ENCODE results near the gene GPR83.
"Not testable (repeated sequence)": the region's sequence is repeated elsewhere in the genome, so short reads cannot be mapped to it uniquely, and the experiment has no call there.

GPR83 gene

GRCh38 chr11:94379613-94380012, 21.6 kb downstream of the GPR83 start:
- WGBS: 87% methylated on average over 5 of the region's 5 CpGs
- Histone ChIP-seq H3K79me1 (replicated peaks; ENCODE audit: low read length, poor library complexity, severe bottlenecking) (no peaks in the 10 kb centered on the region), H2BK120ac (ENCODE audit: low read depth, low read length) (no peak overlapping the region), H3K4me2 (ENCODE audit: low read length, poor library complexity, severe bottlenecking) (no peak overlapping the region), H2AFZ (ENCODE audit: low read depth, low read length) (no peak overlapping the region), H4K8ac (ENCODE audit: low read length) (no peak overlapping the region), H3K4ac (ENCODE audit: low read depth in 1 of 2, low read length in 2 of 2) (no peak overlapping the region), H3K9ac (ENCODE audit: low read length) (no peak overlapping the region), H3K18ac (ENCODE audit: low read depth in 1 of 2, low read length in 2 of 2) (no peak overlapping the region), H3K9me3 (ENCODE audit: control insufficient read depth, low read length) (no peaks in the 10 kb centered on the region), H3K23ac (ENCODE audit: low read length in 2 of 2) (no peak overlapping the region), H2BK15ac (ENCODE audit: low read depth, poor library complexity, severe bottlenecking) (no peak overlapping the region), H3K4me1 (ENCODE audit: control insufficient read depth, insufficient read depth, low read depth, low read length) (no peaks in the 10 kb centered on the region), H4K91ac (ENCODE audit: low read length) (no peak overlapping the region), H3K27ac (ENCODE audit: low read length, poor library complexity, severe bottlenecking) (no peak overlapping the region), H2BK5ac (ENCODE audit: low read depth, low read length, poor library complexity, severe bottlenecking) (no peak overlapping the region), H2BK12ac (ENCODE audit: low read length in 2 of 2) (no peak overlapping the region), H2AK5ac (ENCODE audit: low read length, severe bottlenecking) (no peak overlapping the region), H3K4me3 (ENCODE audit: insufficient read depth in 1 of 2, low read depth in 1 of 2, low read length in 2 of 2) (no peak overlapping the region), H3K27me3 (ENCODE audit: control insufficient read depth in 1 of 2, insufficient read depth in 1 of 2, low read length in 2 of 2) (peaks cover 3 to 8% of the 10 kb centered on the region in 2 experiments), H3K36me3 (ENCODE audit: control insufficient read depth in 1 of 2, insufficient read depth in 2 of 2, low read depth in 1 of 2, low read length in 2 of 2) (no peaks in the 10 kb centered on the region), H3K14ac (ENCODE audit: low read length in 2 of 2) (no peak overlapping the region)
- DNase-seq: no peak

DNA sequence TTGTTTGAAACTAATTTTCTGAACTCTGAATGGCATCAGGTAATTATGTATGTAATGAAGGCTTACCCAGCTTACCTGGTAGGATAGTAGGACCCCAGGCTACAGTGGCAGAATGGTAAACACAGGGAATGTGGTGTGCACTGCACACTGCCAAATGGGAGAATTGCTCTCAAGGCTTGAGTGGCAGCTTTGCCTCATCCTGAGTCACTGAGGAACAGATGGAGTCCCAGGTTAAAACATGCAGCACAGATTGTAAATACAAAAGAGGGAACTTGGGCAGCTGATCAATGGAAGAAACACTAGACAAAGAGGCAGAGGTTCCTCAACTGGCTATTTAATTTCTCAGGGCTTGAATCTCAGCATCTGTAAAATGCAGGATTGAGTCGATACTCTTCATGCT, 24.4 kb downstream of the GPR83 start:
- Histone ChIP-seq H3K9ac (ENCODE audit: low read length) (no peak overlapping the region), H2AFZ (ENCODE audit: low read depth, low read length) (no peak overlapping the region), H3K4me2 (ENCODE audit: low read length, poor library complexity, severe bottlenecking) (no peak overlapping the region), H3K79me1 (replicated peaks; ENCODE audit: low read length, poor library complexity, severe bottlenecking) (no peaks in the 10 kb centered on the region), H3K4me1 (ENCODE audit: control insufficient read depth, insufficient read depth, low read depth, low read length) (no peaks in the 10 kb centered on the region), H2BK15ac (ENCODE audit: low read depth, poor library complexity, severe bottlenecking) (no peak overlapping the region), H3K9me3 (ENCODE audit: control insufficient read depth, low read length) (no peaks in the 10 kb centered on the region), H3K4ac (ENCODE audit: low read depth in 1 of 2, low read length in 2 of 2) (no peak overlapping the region), H4K91ac (ENCODE audit: low read length) (no peak overlapping the region), H3K23ac (ENCODE audit: low read length in 2 of 2) (no peak overlapping the region), H3K27me3 (ENCODE audit: control insufficient read depth in 1 of 2, insufficient read depth in 1 of 2, low read length in 2 of 2) (peaks cover 3 to 8% of the 10 kb centered on the region in 2 experiments), H2BK120ac (ENCODE audit: low read depth, low read length) (no peak overlapping the region), H3K27ac (ENCODE audit: low read length, poor library complexity, severe bottlenecking) (no peak overlapping the region), H3K36me3 (ENCODE audit: control insufficient read depth in 1 of 2, insufficient read depth in 2 of 2, low read depth in 1 of 2, low read length in 2 of 2) (no peaks in the 10 kb centered on the region), H2AK5ac (ENCODE audit: low read length, severe bottlenecking) (no peak overlapping the region), H3K14ac (ENCODE audit: low read length in 2 of 2) (no peak overlapping the region), H4K8ac (ENCODE audit: low read length) (no peak overlapping the region), H3K18ac (ENCODE audit: low read depth in 1 of 2, low read length in 2 of 2) (no peak overlapping the region), H2BK5ac (ENCODE audit: low read depth, low read length, poor library complexity, severe bottlenecking) (no peak overlapping the region), H2BK12ac (ENCODE audit: low read length in 2 of 2) (no peak overlapping the region), H3K4me3 (ENCODE audit: insufficient read depth in 1 of 2, low read depth in 1 of 2, low read length in 2 of 2) (no peak overlapping the region)
- WGBS: 60% methylated on average over 1 of the region's 1 CpG
- no peak for DNase-seq

GRCh38 chr11:94370576-94370975, 30.6 kb downstream of the GPR83 start:
- not testable (repeated sequence) for H2BK15ac ChIP-seq (ENCODE audit: low read depth, poor library complexity, severe bottlenecking); H2BK120ac ChIP-seq (ENCODE audit: low read depth, low read length); H3K27me3 ChIP-seq (ENCODE audit: control insufficient read depth in 1 of 2, insufficient read depth in 1 of 2, low read length in 2 of 2); H3K14ac ChIP-seq (ENCODE audit: low read length in 2 of 2); H3K9ac ChIP-seq (ENCODE audit: low read length); H2BK5ac ChIP-seq (ENCODE audit: low read depth, low read length, poor library complexity, severe bottlenecking); H3K9me3 ChIP-seq (ENCODE audit: control insufficient read depth, low read length); H3K79me1 ChIP-seq (replicated peaks; ENCODE audit: low read length, poor library complexity, severe bottlenecking); H2AFZ ChIP-seq (ENCODE audit: low read depth, low read length); H3K4me1 ChIP-seq (ENCODE audit: control insufficient read depth, insufficient read depth, low read depth, low read length); H4K91ac ChIP-seq (ENCODE audit: low read length); H2BK12ac ChIP-seq (ENCODE audit: low read length in 2 of 2); DNase-seq; H3K23ac ChIP-seq (ENCODE audit: low read length in 2 of 2); H3K18ac ChIP-seq (ENCODE audit: low read depth in 1 of 2, low read length in 2 of 2); H3K27ac ChIP-seq (ENCODE audit: low read length, poor library complexity, severe bottlenecking); H4K8ac ChIP-seq (ENCODE audit: low read length); H2AK5ac ChIP-seq (ENCODE audit: low read length, severe bottlenecking); H3K36me3 ChIP-seq (ENCODE audit: control insufficient read depth in 1 of 2, insufficient read depth in 2 of 2, low read depth in 1 of 2, low read length in 2 of 2); H3K4me2 ChIP-seq (ENCODE audit: low read length, poor library complexity, severe bottlenecking); H3K4me3 ChIP-seq (ENCODE audit: insufficient read depth in 1 of 2, low read depth in 1 of 2, low read length in 2 of 2); H3K4ac ChIP-seq (ENCODE audit: low read depth in 1 of 2, low read length in 2 of 2)
- 73% methylated on average over 6 of the region's 6 CpGs for WGBS

DNA sequence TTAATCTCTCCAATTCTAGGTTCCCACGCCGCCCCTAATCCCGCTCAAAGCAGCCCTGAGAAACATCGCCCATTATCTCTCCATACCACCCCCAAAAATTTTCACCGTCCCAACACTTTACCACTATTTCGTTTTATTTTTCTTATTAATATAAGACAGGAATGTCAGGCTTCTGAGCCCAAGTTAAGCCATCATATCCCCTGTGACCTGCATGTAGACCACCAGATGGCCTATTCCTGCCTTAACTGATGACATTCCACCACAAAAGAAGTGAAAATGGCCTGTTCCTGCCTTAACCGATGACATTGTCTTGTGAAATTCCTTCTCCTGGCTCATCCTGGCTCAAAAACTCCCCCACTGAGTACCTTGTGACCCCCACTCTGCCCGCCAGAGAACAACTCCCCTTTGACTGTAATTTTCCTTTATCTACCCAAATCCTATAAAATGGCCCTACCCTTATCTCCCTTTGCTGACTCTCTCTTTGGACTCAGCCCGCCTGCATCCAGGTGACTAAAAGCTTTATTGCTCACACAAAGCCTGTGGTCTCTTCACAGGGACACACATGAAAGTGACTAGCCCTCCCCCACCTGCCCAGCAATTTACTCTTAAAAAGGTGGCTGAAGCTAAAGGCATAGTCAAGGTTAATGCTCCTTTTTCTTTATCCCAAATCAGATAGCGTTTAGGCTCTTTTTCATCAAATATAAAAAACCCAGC, 50.2 kb downstream of the GPR83 start:
- not testable (repeated sequence) for H3K4me3 ChIP-seq (ENCODE audit: insufficient read depth in 1 of 2, low read depth in 1 of 2, low read length in 2 of 2); H2BK12ac ChIP-seq (ENCODE audit: low read length in 2 of 2); H4K91ac ChIP-seq (ENCODE audit: low read length); H3K36me3 ChIP-seq (ENCODE audit: control insufficient read depth in 1 of 2, insufficient read depth in 2 of 2, low read depth in 1 of 2, low read length in 2 of 2); H3K79me1 ChIP-seq (replicated peaks; ENCODE audit: low read length, poor library complexity, severe bottlenecking); H3K23ac ChIP-seq (ENCODE audit: low read length in 2 of 2); H2AK5ac ChIP-seq (ENCODE audit: low read length, severe bottlenecking); H2BK15ac ChIP-seq (ENCODE audit: low read depth, poor library complexity, severe bottlenecking); DNase-seq; H2BK120ac ChIP-seq (ENCODE audit: low read depth, low read length); H3K4me2 ChIP-seq (ENCODE audit: low read length, poor library complexity, severe bottlenecking); H4K8ac ChIP-seq (ENCODE audit: low read length); H2AFZ ChIP-seq (ENCODE audit: low read depth, low read length); H2BK5ac ChIP-seq (ENCODE audit: low read depth, low read length, poor library complexity, severe bottlenecking); H3K27ac ChIP-seq (ENCODE audit: low read length, poor library complexity, severe bottlenecking); H3K9me3 ChIP-seq (ENCODE audit: control insufficient read depth, low read length); H3K14ac ChIP-seq (ENCODE audit: low read length in 2 of 2); H3K27me3 ChIP-seq (ENCODE audit: control insufficient read depth in 1 of 2, insufficient read depth in 1 of 2, low read length in 2 of 2); H3K4ac ChIP-seq (ENCODE audit: low read depth in 1 of 2, low read length in 2 of 2); H3K9ac ChIP-seq (ENCODE audit: low read length); H3K18ac ChIP-seq (ENCODE audit: low read depth in 1 of 2, low read length in 2 of 2); H3K4me1 ChIP-seq (ENCODE audit: control insufficient read depth, insufficient read depth, low read depth, low read length)
- WGBS: 69% methylated on average over 10 of the region's 10 CpGs

Measured in mesenchymal stem cell (in vitro differentiated cells and primary cell).